CD4-positive, alpha-beta T cell (primary cell): ENCODE measurements around the gene EP400. TPM values are rescaled to one million over a fixed set of nuclear protein-coding genes. Genes with fewer than 3 reads are reported as not detected.

Experiments
- ATAC-seq: fragments of 200-7000 bp; cut with Tn5 transposase; one replicate; pipeline ENCODE4 v1.10.0; 2022; ENCODE audit warnings: mild to moderate bottlenecking; ENCODE audit not compliant: poor library complexity
- CTCF ChIA-PET: fragments of 350-600 bp; sonication (Branson Sonifier 250); formaldehyde crosslinking; loops from one replicate; lab custom pipeline; 2021; ENCODE audit warnings: antibody characterized with exemption, inconsistent platforms; lab: Charles Lee
- POLR2A ChIA-PET: fragments of 350-600 bp; sonication (Branson Sonifier 250); formaldehyde crosslinking; loops from one replicate; lab custom pipeline; 2021; ENCODE audit warnings: antibody characterized with exemption, inconsistent platforms; lab: Charles Lee
- DNase-seq, 14 experiments: peaks; one replicate each; pipeline ENCODE4 v3.0.0-alpha.2; 2013 to 2020; ENCODE audit warnings: mixed read lengths in 2 of 14
- H3K27ac ChIP-seq, 2 donors: one replicate each; pipeline versions ENCODE4 v1.5.1 to v1.7.0; 2013; ENCODE audit warnings: low read length in 2 of 2, low read depth in 1 of 2, mild to moderate bottlenecking in 1 of 2
- H3K27me3 ChIP-seq, 2 experiments: 1 replicate in 1 of 2; 2 replicates in 1 of 2; pipeline versions ENCODE4 v1.6.1 to v1.7.0; 2013; ENCODE audit warnings: low read length in 2 of 2, control low read depth in 1 of 2, mild to moderate bottlenecking in 1 of 2, moderate library complexity in 1 of 2; ENCODE audit not compliant: insufficient read depth in 2 of 2, control insufficient read depth in 1 of 2
- H3K36me3 ChIP-seq: one replicate; pipeline ENCODE4 v1.6.1; 2013; ENCODE audit warnings: low read length, control low read depth; ENCODE audit not compliant: insufficient read depth
- H3K4me1 ChIP-seq: one replicate; pipeline ENCODE4 v1.6.1; 2013; ENCODE audit warnings: low read length, control low read depth; ENCODE audit not compliant: insufficient read depth
- H3K4me3 ChIP-seq: one replicate; pipeline ENCODE4 v1.5.1; 2013; ENCODE audit warnings: mild to moderate bottlenecking, low read length, moderate library complexity
- H3K9me3 ChIP-seq, 2 experiments: 1 replicate in 1 of 2; 2 replicates in 1 of 2; pipeline versions ENCODE4 v1.6.1 to v1.7.0; 2013; ENCODE audit warnings: low read length in 2 of 2, mild to moderate bottlenecking in 2 of 2, control low read depth in 1 of 2, moderate library complexity in 1 of 2; ENCODE audit not compliant: control insufficient read depth in 1 of 2, insufficient read depth in 1 of 2
- H3K27ac Mint-ChIP-seq: one replicate; pipeline ENCODE4 v1.8.0; 2020; ENCODE audit warnings: mixed read lengths
- H3K27me3 Mint-ChIP-seq: one replicate; pipeline ENCODE4 v1.8.0; 2021; ENCODE audit warnings: mixed read lengths
- H3K36me3 Mint-ChIP-seq: one replicate; pipeline ENCODE4 v1.8.0; 2021; ENCODE audit warnings: low read depth, mixed read lengths
- H3K4me1 Mint-ChIP-seq: one replicate; pipeline ENCODE4 v1.8.0; 2021; ENCODE audit warnings: low read depth, mixed read lengths
- H3K4me3 Mint-ChIP-seq: one replicate; pipeline ENCODE4 v1.8.0; 2020; ENCODE audit warnings: mild to moderate bottlenecking, mixed read lengths
- H3K9me3 Mint-ChIP-seq: one replicate; pipeline ENCODE4 v1.8.0; 2020; ENCODE audit warnings: mixed read lengths
- CTCF ChIP-seq: fragments of 200-600 bp; IDR thresholded peaks from one replicate; pipeline ENCODE4 v1.8.0; 2022; ENCODE audit warnings: antibody characterized with exemption, mild to moderate bottlenecking
- intact Hi-C, 2 experiments: fragments of 100-400 bp; cut with DNase I in 1 of 2; cut with micrococcal nuclease in 1 of 2; formaldehyde crosslinking; loops; one replicate each; pipeline versions ENCODE4 v1.15.1 to v1.9.0; 2023 to 2025; cut with DNase I, micrococcal nuclease
- polyA plus RNA-seq, 2 donors: library from polyadenylated mRNA; unstranded; fragments of 120-200 nt; gene quantifications; one replicate each; pipeline ENCODE4 v1.2.1, GENCODE V29; 2013
- total RNA-seq, 174 experiments: library from RNA in 2 of 174; stranded (reverse) in 2 of 174; gene quantifications; one replicate each; pipeline ENCODE4 v1.2.3 and lab custom pipeline; 2021 to 2026

EP400 gene
- total RNA-seq (10 to 100 TPM; 56.4 to 56.5 TPM), total RNA-seq (lab: John Stamatoyannopoulos, UW) (34.4 to 306 (median 81.6) reads per million in 172 experiments)
- polyA plus RNA-seq (2013, experiment 1 of 2) = 33.3 TPM
- polyA plus RNA-seq (2013, experiment 2 of 2) = 38.9 TPM

- H3K4me3 ChIP-seq = peak within 1 kb of the TSS; percentile 93
- H3K4me1 Mint-ChIP-seq = peaks cover 45% of the 10 kb centered on the region
- peak within 1 kb of the TSS; percentile 93 for H3K4me3 Mint-ChIP-seq
- ChIA-PET CTCF (interaction anchor here (0.6 to 2.3 kb wide), 4 partner anchors 14 to 194 kb away, joined by 3 to 19 read pairs (median 3); partner anchors contain the start of gene PUS1), POLR2A (interaction anchor here (0.6 to 1.5 kb wide), 7 partner anchors 13 to 239 kb away, joined by 3 to 10 read pairs (median 4); partner anchors contain the start of genes PUS1 and SFSWAP)
- H3K36me3 Mint-ChIP-seq = peaks cover 6% of the 10 kb centered on the region
- peaks cover 0 to 10% of the 10 kb centered on the region in 2 experiments for H3K9me3 ChIP-seq
- H3K27me3 Mint-ChIP-seq = no peaks in the 10 kb centered on the region
- peaks cover 4% of the 10 kb centered on the region for H3K36me3 ChIP-seq
- no peaks in the 10 kb centered on the region for H3K27me3 ChIP-seq
- ATAC-seq (peak; percentile 85), DNase-seq (peak; percentile 83 to 98 (median 94))
- H3K9me3 Mint-ChIP-seq = no peaks in the 10 kb centered on the region
- H3K27ac Mint-ChIP-seq = peak within 1 kb of the TSS; percentile 90
- H3K27ac ChIP-seq = peak within 1 kb of the TSS; percentile 48 to 70
- peaks cover 47% of the 10 kb centered on the region for H3K4me1 ChIP-seq
- TF ChIP-seq CTCF = peak; percentile 22
- intact Hi-C loops = loop anchor here (1.0 to 10.0 kb wide), 6 partner anchors 20 to 237 kb away; partner anchors contain the start of genes PUS1 (in 1 of the 2), SFSWAP (in 1 of the 2) and ULK1 (in 1 of the 2)
Measured at GRCh38 chr12:131949431-131950181, at the start of gene EP400. EP400 (plus strand) TSS chr12:131949942; CDS start chr12:131960620, 10,678 bp downstream.

- Histone ChIP-seq H3K27ac (no peak overlapping the region), H3K27me3 (no peaks in the 10 kb centered on the region), H3K9me3 (no peaks in the 10 kb centered on the region), H3K4me1 (peaks cover 50% of the 10 kb centered on the region), H3K4me3 (no peak overlapping the region), H3K36me3 (no peaks in the 10 kb centered on the region)
- ATAC-seq (no peak), DNase-seq (no peak)
- no peak for TF ChIP-seq CTCF
- Mint-ChIP-seq H3K4me3 (no peak overlapping the region), H3K27me3 (no peaks in the 10 kb centered on the region), H3K36me3 (peaks cover 8% of the 10 kb centered on the region), H3K4me1 (peaks cover 23% of the 10 kb centered on the region), H3K27ac (no peak overlapping the region), H3K9me3 (no peaks in the 10 kb centered on the region)
- POLR2A ChIA-PET = no interaction called here
- CTCF ChIA-PET = no interaction called here
- intact Hi-C loops = no loop called here
Measured at GRCh38 chr12:131900397-131900796, 49.3 kb upstream of the EP400 start.

GRCh38 chr12:131901431-131902331 is 48.1 kb upstream of the EP400 start:
- no peak overlapping the region for H3K4me3 ChIP-seq
- H3K4me1 ChIP-seq = peaks cover 41% of the 10 kb centered on the region
- DNase-seq (no peak), ATAC-seq (no peak)
- no peaks in the 10 kb centered on the region for H3K9me3 Mint-ChIP-seq
- ChIA-PET POLR2A (no interaction called here), CTCF (no interaction called here)
- H3K27me3 Mint-ChIP-seq = no peaks in the 10 kb centered on the region
- TF ChIP-seq CTCF = no peak
- no peaks in the 10 kb centered on the region for H3K27me3 ChIP-seq
- peaks cover 16% of the 10 kb centered on the region for H3K4me1 Mint-ChIP-seq
- no peaks in the 10 kb centered on the region for H3K36me3 ChIP-seq
- H3K27ac ChIP-seq = no peak overlapping the region
- peaks cover 8% of the 10 kb centered on the region for H3K36me3 Mint-ChIP-seq
- H3K4me3 Mint-ChIP-seq = no peak overlapping the region
- intact Hi-C loops = no loop called here
- H3K27ac Mint-ChIP-seq = no peak overlapping the region
- no peaks in the 10 kb centered on the region for H3K9me3 ChIP-seq
